ENCODE results near the gene SLC30A1.
"Not testable (repeated sequence)": the region's sequence is repeated elsewhere in the genome, so short reads cannot be mapped to it uniquely, and the experiment has no call there.

SLC30A1 gene

GRCh38 chr1:211571998-211572397, 7.0 kb downstream of the SLC30A1 start:
- CTCF ChIA-PET: interaction anchor here (1.5 kb wide), 1 partner anchor 83 kb away, joined by 5 read pairs; no protein-coding TSS in a partner anchor
- POLR2A ChIA-PET: no interaction called here
- TF ChIP-seq CTCF (IDR thresholded peaks at IDR 0.05; ENCODE audit: control extremely low read depth, extremely low read depth, low read depth, missing control alignments): no peak
- DNase-seq (ENCODE audit: extremely low spot score): no peak

- CTCF ChIA-PET: interaction anchor here (1.1 kb wide), 1 partner anchor 85 kb away, joined by 3 read pairs; no protein-coding TSS in a partner anchor
- DNase-seq (ENCODE audit: extremely low spot score); POLR2A ChIA-PET: not testable (repeated sequence)
Measured at GRCh38 chr1:211570378-211570777, 8.6 kb downstream of the SLC30A1 start.

GRCh38 chr1:211566431-211567025, 12.4 kb downstream of the SLC30A1 start:
- ChIA-PET POLR2A (no interaction called here), CTCF (interaction anchor here (1.2 kb wide), 1 partner anchor 48 kb away, joined by 4 read pairs; no protein-coding TSS in a partner anchor)
- TF ChIP-seq CTCF (IDR thresholded peaks at IDR 0.05; ENCODE audit: control extremely low read depth, extremely low read depth, low read depth, missing control alignments): no peak
- peak; percentile 59 for DNase-seq (ENCODE audit: extremely low spot score)

GRCh38 chr1:211564084-211564483, 14.9 kb downstream of the SLC30A1 start:
- CTCF ChIA-PET: interaction anchor here (1.0 kb wide), 1 partner anchor 13 kb away, joined by 3 read pairs; no protein-coding TSS in a partner anchor
- TF ChIP-seq CTCF (IDR thresholded peaks at IDR 0.05; ENCODE audit: control extremely low read depth, extremely low read depth, low read depth, missing control alignments): no peak
- POLR2A ChIA-PET: no interaction called here
- DNase-seq (ENCODE audit: extremely low spot score): no peak

GRCh38 chr1:211559222-211560010, 19.5 kb downstream of the SLC30A1 start:
- ChIA-PET POLR2A (no interaction called here), CTCF (interaction anchor here (0.8 to 2.5 kb wide), 3 partner anchors 30 to 46 kb away, joined by 3 to 7 read pairs (median 5); no protein-coding TSS in a partner anchor)
- TF ChIP-seq CTCF (IDR thresholded peaks at IDR 0.05; ENCODE audit: control extremely low read depth, extremely low read depth, low read depth, missing control alignments): no peak
- DNase-seq (ENCODE audit: extremely low spot score): no peak

- TF ChIP-seq CTCF (IDR thresholded peaks at IDR 0.05; ENCODE audit: control extremely low read depth, extremely low read depth, low read depth, missing control alignments): no peak
- POLR2A ChIA-PET: no interaction called here
- no peak for DNase-seq (ENCODE audit: extremely low spot score)
- CTCF ChIA-PET: interaction anchor here (1.4 to 2.5 kb wide), 3 partner anchors 13 to 45 kb away, joined by 3 to 7 read pairs (median 5); no protein-coding TSS in a partner anchor
Measured at GRCh38 chr1:211557894-211558625, 20.9 kb downstream of the SLC30A1 start.

All from GM10248 (cell line).